Measurements from ENCODE around the gene NR6A1.
"Not testable (repeated sequence)": the region's sequence is repeated elsewhere in the genome, so short reads cannot be mapped to it uniquely, and the experiment has no call there.

- TF ChIP-seq CTCF (conservative IDR thresholded peaks at IDR 0.05; ENCODE audit: low read depth, low read length); EZH2phosphoT487 (IDR thresholded peaks at IDR 0.05; ENCODE audit: borderline replicate concordance, low read length); EZH2 (IDR thresholded peaks at IDR 0.05; ENCODE audit: low read length, unreplicated experiment): not testable (repeated sequence)
Observed at GRCh38 chr9:124615840-124616239, 155.3 kb downstream of the NR6A1 start.
